ENCODE data around the gene AZGP1.

DNA sequence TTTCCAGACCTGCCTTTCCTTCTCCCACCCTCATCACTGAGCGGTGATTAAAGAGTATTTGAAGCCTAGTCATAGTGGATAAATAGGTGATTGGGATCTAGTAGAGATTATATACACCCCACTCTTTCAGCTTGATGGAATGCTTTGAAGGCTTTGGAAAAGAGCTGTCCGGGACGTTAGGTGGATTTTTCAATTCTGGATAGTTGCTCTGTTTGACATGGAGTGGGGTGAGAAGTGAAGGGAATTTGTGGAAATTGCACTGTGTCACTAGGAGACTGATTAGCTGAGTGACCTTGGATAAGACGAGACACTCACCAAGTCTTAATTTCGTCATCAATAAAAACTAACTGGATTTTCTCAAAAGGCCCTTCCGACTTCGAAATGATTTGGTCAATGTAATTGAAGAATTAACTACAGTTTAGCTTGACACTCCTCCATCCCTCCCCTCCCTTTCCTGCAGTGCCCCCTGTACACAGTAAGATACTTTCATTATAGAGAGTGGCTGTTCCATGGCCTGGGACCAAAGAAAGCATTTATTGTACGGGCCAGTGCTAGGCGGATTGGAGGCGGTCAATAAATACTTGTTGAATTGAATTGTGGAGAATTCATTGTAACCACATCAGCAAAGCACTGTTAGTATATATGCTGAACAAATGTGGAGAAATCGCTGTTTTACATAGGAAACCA is 40.5 kb upstream of the AZGP1 start:
- TF ChIP-seq TARDBP (IDR thresholded peaks at IDR 0.05) (no peak), FOXM1 (IDR thresholded peaks at IDR 0.05; ENCODE audit: borderline replicate concordance) (no peak), BHLHE40 (IDR thresholded peaks at IDR 0.05; ENCODE audit: borderline replicate concordance) (no peak), L3MBTL2 (conservative IDR thresholded peaks at IDR 0.05) (no peak)
